ENCODE results near the gene DNAH8. TPM values are rescaled to one million over a fixed set of nuclear protein-coding genes. Genes with fewer than 3 reads are reported as not detected.

Gene DNAH8
- total and polyA plus RNA-seq, 2 donors (not counting 3 experiments of a cell fraction or from before 2014, with no cell fraction given) = 0.29 to 0.61 TPM

DNA sequence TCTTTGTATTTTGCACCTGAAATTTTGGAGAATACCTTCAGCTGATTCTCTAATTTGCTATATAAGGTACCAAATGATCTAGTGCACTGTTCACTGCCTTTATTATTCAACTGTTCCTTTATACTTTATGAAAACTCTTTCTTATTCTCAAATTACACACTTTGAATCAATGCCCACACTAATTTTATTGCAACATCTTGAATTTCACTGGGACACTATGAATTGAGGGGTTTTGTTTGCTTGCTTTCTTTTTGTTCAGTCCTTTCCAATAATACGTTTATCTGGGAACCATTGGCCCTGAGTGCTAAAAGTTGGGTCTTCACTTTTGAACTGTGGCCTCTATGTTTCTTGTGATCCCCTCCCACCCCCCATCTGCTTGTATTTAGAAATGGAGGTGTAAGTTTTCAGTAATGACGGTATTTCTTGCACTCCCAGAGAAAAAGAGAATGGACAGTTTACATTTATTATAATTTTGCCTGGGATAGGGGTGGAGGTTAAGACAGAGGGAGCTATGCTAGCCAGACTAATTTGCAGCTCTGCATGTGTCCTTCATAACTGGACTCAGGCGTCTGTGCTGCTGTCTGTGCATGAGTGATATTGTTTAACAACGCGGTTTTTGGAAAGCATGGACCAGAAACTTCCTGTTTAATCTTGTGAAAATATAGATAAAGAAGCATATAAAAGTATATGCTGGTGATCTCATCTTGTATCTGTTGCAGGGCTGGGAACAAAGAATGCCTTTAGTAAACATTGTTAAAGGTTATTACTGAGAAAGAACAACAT is 98.1 kb downstream of the DNAH8 start:
- no peak overlapping the region for H3K4me3 ChIP-seq (replicated peaks in 1 of 3; ENCODE audit: insufficient read depth in 1 of 3, low read depth in 1 of 3, low read length in 3 of 3)
- H3K4me1 ChIP-seq (ENCODE audit: control insufficient read depth, extremely low read depth, insufficient read depth, low read length) = peaks cover 8% of the 10 kb centered on the region
- H3K9me1 ChIP-seq (replicated peaks; ENCODE audit: control insufficient read depth, extremely low read depth, insufficient read depth, low read length) = no peaks in the 10 kb centered on the region
- peaks cover 0 to 2% of the 10 kb centered on the region in 2 experiments for H3K27me3 ChIP-seq (ENCODE audit: control insufficient read depth in 2 of 2, insufficient read depth in 2 of 2, low read length in 2 of 2)
- FAIRE-seq (no peak), DNase-seq (ENCODE audit: low read depth, low spot score) (peak; percentile 88)
- BruUV-seq (replicated peaks) = no TSS peak
- dilution Hi-C loops (cut with MboI; ENCODE audit: extremely low pct_ligation_motif_present, low sequenced_read_pairs) = no loop called here
- H3K4me2 ChIP-seq (ENCODE audit: insufficient read depth, low read length) = peak overlapping the region; percentile 18
- H2AFZ ChIP-seq (ENCODE audit: low read depth, low read length) = no peak overlapping the region
- intact Hi-C loops (cut with micrococcal nuclease) = no loop called here
- no peaks in the 10 kb centered on the region for H3K79me2 ChIP-seq (ENCODE audit: control insufficient read depth, insufficient read depth, low read length)
- no peaks in the 10 kb centered on the region for H3K36me3 ChIP-seq (ENCODE audit: control insufficient read depth in 2 of 2, extremely low read depth in 1 of 2, insufficient read depth in 2 of 2, low read length in 2 of 2)
- TF ChIP-seq MYC (IDR thresholded peaks at IDR 0.05; ENCODE audit: low read depth, low read length) = no peak
- TF ChIP-seq, protein P1, sequence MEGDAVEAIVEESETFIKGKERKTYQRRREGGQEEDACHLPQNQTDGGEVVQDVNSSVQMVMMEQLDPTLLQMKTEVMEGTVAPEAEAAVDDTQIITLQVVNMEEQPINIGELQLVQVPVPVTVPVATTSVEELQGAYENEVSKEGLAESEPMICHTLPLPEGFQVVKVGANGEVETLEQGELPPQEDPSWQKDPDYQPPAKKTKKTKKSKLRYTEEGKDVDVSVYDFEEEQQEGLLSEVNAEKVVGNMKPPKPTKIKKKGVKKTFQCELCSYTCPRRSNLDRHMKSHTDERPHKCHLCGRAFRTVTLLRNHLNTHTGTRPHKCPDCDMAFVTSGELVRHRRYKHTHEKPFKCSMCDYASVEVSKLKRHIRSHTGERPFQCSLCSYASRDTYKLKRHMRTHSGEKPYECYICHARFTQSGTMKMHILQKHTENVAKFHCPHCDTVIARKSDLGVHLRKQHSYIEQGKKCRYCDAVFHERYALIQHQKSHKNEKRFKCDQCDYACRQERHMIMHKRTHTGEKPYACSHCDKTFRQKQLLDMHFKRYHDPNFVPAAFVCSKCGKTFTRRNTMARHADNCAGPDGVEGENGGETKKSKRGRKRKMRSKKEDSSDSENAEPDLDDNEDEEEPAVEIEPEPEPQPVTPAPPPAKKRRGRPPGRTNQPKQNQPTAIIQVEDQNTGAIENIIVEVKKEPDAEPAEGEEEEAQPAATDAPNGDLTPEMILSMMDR (IDR thresholded peaks at IDR 0.05; ENCODE audit: extremely low read depth in 1 of 2, insufficient read depth in 1 of 2, low read depth in 1 of 2, low read length in 2 of 2) = no peak
- peak; percentile 75 for TF ChIP-seq GATA2 (IDR thresholded peaks at IDR 0.05; ENCODE audit: insufficient read depth, insufficient read length, low read depth, low read length)
- TF ChIP-seq POLR2A (IDR thresholded peaks at IDR 0.05; ENCODE audit: low read depth, low read length) = peak; percentile 41
- TF ChIP-seq POLR2AphosphoS5 (IDR thresholded peaks at IDR 0.05; ENCODE audit: insufficient read depth, low read depth, low read length) = peak; percentile 35
- ChIA-PET POLR2A (no interaction called here), CTCF (interaction anchor here (1.0 to 2.4 kb wide), 5 partner anchors 8 to 605 kb away, joined by 3 to 14 read pairs (median 4); no protein-coding TSS in a partner anchor)
- H3K9ac ChIP-seq (replicated peaks; ENCODE audit: extremely low read depth, insufficient read depth, low read length) = no peak overlapping the region
- no peak overlapping the region for H3K27ac ChIP-seq (ENCODE audit: insufficient read depth, low read depth, low read length)
- H4K20me1 ChIP-seq (replicated peaks; ENCODE audit: control insufficient read depth, extremely low read depth, insufficient read depth, low read length) = no peaks in the 10 kb centered on the region
- H3K9me3 ChIP-seq (replicated peaks; ENCODE audit: control insufficient read depth, insufficient read depth, low read length) = no peaks in the 10 kb centered on the region
